Keratinocyte (primary cell): Measurements from ENCODE around the gene RASD1. TPM values are rescaled to one million over a fixed set of nuclear protein-coding genes. Genes with fewer than 3 reads are reported as not detected.

ENCODE experiments used
- DNase-seq: peaks from one replicate; pipeline ENCODE4 v3.0.0-alpha.2; 2011; ENCODE audit warnings: low read depth, missing footprints, low spot score
- FAIRE-seq: peaks from 2 replicates; lab custom pipeline; 2011; peaks lifted over from hg19 to GRCh38; lab: Jason Lieb, UNC
- H2AFZ ChIP-seq: 2 replicates; pipeline ENCODE4 v1.6.0; 2012; ENCODE audit warnings: low read length, control low read depth, inconsistent platforms; ENCODE audit not compliant: control insufficient read depth
- H3K27ac ChIP-seq: 2 replicates; pipeline ENCODE4 v1.5.1; 2011; ENCODE audit warnings: low read length; ENCODE audit not compliant: control insufficient read depth, insufficient read depth
- H3K27me3 ChIP-seq: 3 replicates; pipeline ENCODE4 v1.6.0; 2011; ENCODE audit warnings: low read length; ENCODE audit not compliant: control insufficient read depth, insufficient read depth; ENCODE audit errors: extremely low read depth
- H3K36me3 ChIP-seq, 2 experiments: 2 replicates in 1 of 2; 3 replicates in 1 of 2; pipeline ENCODE4 v1.5.1; 2011; ENCODE audit warnings: low read length in 2 of 2, mild to moderate bottlenecking in 1 of 2; ENCODE audit not compliant: control insufficient read depth in 2 of 2, insufficient read depth in 2 of 2; ENCODE audit errors: extremely low read depth in 1 of 2
- H3K4me1 ChIP-seq: 3 replicates; pipeline ENCODE4 v1.5.1; 2011; ENCODE audit warnings: low read length; ENCODE audit not compliant: control insufficient read depth, insufficient read depth; ENCODE audit errors: extremely low read depth
- H3K4me2 ChIP-seq: 3 replicates; pipeline ENCODE4 v1.6.0; 2011; ENCODE audit warnings: low read depth, low read length; ENCODE audit not compliant: control insufficient read depth, insufficient read depth; ENCODE audit errors: extremely low read depth
- H3K4me3 ChIP-seq, 3 experiments: fragments of 200-600 bp in 1 of 3; sonication (generic) in 1 of 3; 2 replicates in 2 of 3; 3 replicates in 1 of 3; pipeline ENCODE4 v1.5.1; 2011 to 2016; ENCODE audit warnings: low read length in 3 of 3, mild to moderate bottlenecking in 3 of 3, control low read depth in 2 of 3, inconsistent platforms in 1 of 3, low read depth in 1 of 3, mixed read lengths in 1 of 3, mixed run types in 1 of 3, moderate library complexity in 1 of 3; ENCODE audit not compliant: control insufficient read depth in 2 of 3, insufficient read depth in 2 of 3; ENCODE audit errors: extremely low read depth in 1 of 3
- H3K79me2 ChIP-seq: 2 replicates; pipeline ENCODE4 v1.6.0; 2012; ENCODE audit warnings: low read length; ENCODE audit not compliant: control insufficient read depth, insufficient read depth
- H3K9ac ChIP-seq: 3 replicates; pipeline ENCODE4 v1.6.0; 2011; ENCODE audit warnings: low read length; ENCODE audit not compliant: control insufficient read depth, insufficient read depth; ENCODE audit errors: extremely low read depth
- H3K9me1 ChIP-seq: 3 replicates; pipeline ENCODE4 v1.6.0; 2011; ENCODE audit warnings: low read length; ENCODE audit not compliant: control insufficient read depth, insufficient read depth; ENCODE audit errors: extremely low read depth
- H3K9me3 ChIP-seq: 2 replicates; pipeline ENCODE4 v1.5.1; 2012; ENCODE audit warnings: low read depth, low read length; ENCODE audit not compliant: control insufficient read depth
- H4K20me1 ChIP-seq: 3 replicates; pipeline ENCODE4 v1.6.0; 2011; ENCODE audit warnings: low read length; ENCODE audit not compliant: control insufficient read depth, insufficient read depth; ENCODE audit errors: extremely low read depth
- CTCF ChIP-seq, 3 experiments: IDR thresholded peaks in 1 of 3; conservative IDR thresholded peaks in 1 of 3; optimal IDR thresholded peaks in 1 of 3; 2 replicates in 2 of 3; 3 replicates in 1 of 3; pipeline versions ENCODE3 to v1.5.1; 2011; ENCODE audit warnings: low read length in 3 of 3, mild to moderate bottlenecking in 3 of 3, moderate library complexity in 2 of 3, control low read depth in 1 of 3, inconsistent platforms in 1 of 3; ENCODE audit not compliant: insufficient read depth in 2 of 3; ENCODE audit errors: extremely low read depth in 1 of 3
- EZH2 ChIP-seq: IDR thresholded peaks from one replicate; pipeline ENCODE4 v1.6.1; 2012; ENCODE audit warnings: inconsistent platforms, mild to moderate bottlenecking, low read length, moderate library complexity
- dilution Hi-C: fragments of 300-500 bp; cut with MboI; formaldehyde crosslinking; loops from one replicate; pipeline ENCODE4 v1.7.0; 2020; ENCODE audit warnings: low sequenced_read_pairs; ENCODE audit not compliant: extremely low pct_ligation_motif_present
- polyA plus RNA-seq, 5 experiments: library from polyadenylated mRNA; depleted of rRNA in 3 of 5; stranded (reverse) in 3 of 5; stranded (forward) in 1 of 5; unstranded in 1 of 5; fragments of >200 nt; gene quantifications; 1 replicate in 1 of 5; 2 replicates in 3 of 5; 3 replicates in 1 of 5; pipeline versions ENCODE4 v1.2.1 to v1.2.3, GENCODE V29; 2011 to 2012; ENCODE audit warnings: missing spikeins in 2 of 5, low read depth in 1 of 5, low replicate concordance in 1 of 5

The RASD1 gene
- polyA plus RNA-seq, 1 donor (not counting 4 experiments of a cell fraction or from before 2014, with no cell fraction given): 0.20 TPM

- H3K9me1 ChIP-seq: no peaks in the 10 kb centered on the region
- no peaks in the 10 kb centered on the region for H3K79me2 ChIP-seq
- DNase-seq: no peak
- H3K9me3 ChIP-seq: no peaks in the 10 kb centered on the region
- H3K27ac ChIP-seq: no peak overlapping the region
- dilution Hi-C loops: no loop called here
- H3K27me3 ChIP-seq: peaks cover 18% of the 10 kb centered on the region
- peaks cover 5% of the 10 kb centered on the region for H4K20me1 ChIP-seq
- H3K4me1 ChIP-seq: peaks cover 9% of the 10 kb centered on the region
- H3K4me3 ChIP-seq: no peak overlapping the region
- H2AFZ ChIP-seq: no peak overlapping the region
- no peak for FAIRE-seq
- peaks cover 11 to 19% of the 10 kb centered on the region in 2 experiments for H3K36me3 ChIP-seq
- no peak overlapping the region for H3K4me2 ChIP-seq
- TF ChIP-seq EZH2 (no peak), CTCF (optimal IDR thresholded peaks at IDR 0.05 in 1 of 3, IDR thresholded peaks at IDR 0.05 in 1 of 3, conservative IDR thresholded peaks at IDR 0.05 in 1 of 3; ENCODE audit: extremely low read depth in 1 of 3, insufficient read depth in 2 of 3, low read length in 3 of 3) (no peak)
- H3K9ac ChIP-seq: no peak overlapping the region
Observed at GRCh38 chr17:17492085-17492484, 4.1 kb downstream of the RASD1 start.

- H3K4me1 ChIP-seq: peaks cover 9% of the 10 kb centered on the region
- no peak overlapping the region for H2AFZ ChIP-seq
- H3K36me3 ChIP-seq: peaks cover 11 to 19% of the 10 kb centered on the region in 2 experiments
- no peak for TF ChIP-seq EZH2
- no peak for TF ChIP-seq CTCF (optimal IDR thresholded peaks at IDR 0.05 in 1 of 3, IDR thresholded peaks at IDR 0.05 in 1 of 3, conservative IDR thresholded peaks at IDR 0.05 in 1 of 3; ENCODE audit: extremely low read depth in 1 of 3, insufficient read depth in 2 of 3, low read length in 3 of 3)
- H4K20me1 ChIP-seq: peaks cover 5% of the 10 kb centered on the region
- no peaks in the 10 kb centered on the region for H3K79me2 ChIP-seq
- no peak overlapping the region for H3K4me2 ChIP-seq
- no peak overlapping the region for H3K27ac ChIP-seq
- H3K9me3 ChIP-seq: no peaks in the 10 kb centered on the region
- H3K27me3 ChIP-seq: peaks cover 17% of the 10 kb centered on the region
- H3K9me1 ChIP-seq: no peaks in the 10 kb centered on the region
- DNase-seq: no peak
- dilution Hi-C loops: no loop called here
- no peak overlapping the region for H3K9ac ChIP-seq
- no peak overlapping the region for H3K4me3 ChIP-seq
- no peak for FAIRE-seq
Observed at GRCh38 chr17:17491546-17491988, 4.6 kb downstream of the RASD1 start.
